ENCODE data around the gene SMG6.
"Not testable (repeated sequence)": the region's sequence is repeated elsewhere in the genome, so short reads cannot be mapped to it uniquely, and the experiment has no call there.

The SMG6 gene

DNA sequence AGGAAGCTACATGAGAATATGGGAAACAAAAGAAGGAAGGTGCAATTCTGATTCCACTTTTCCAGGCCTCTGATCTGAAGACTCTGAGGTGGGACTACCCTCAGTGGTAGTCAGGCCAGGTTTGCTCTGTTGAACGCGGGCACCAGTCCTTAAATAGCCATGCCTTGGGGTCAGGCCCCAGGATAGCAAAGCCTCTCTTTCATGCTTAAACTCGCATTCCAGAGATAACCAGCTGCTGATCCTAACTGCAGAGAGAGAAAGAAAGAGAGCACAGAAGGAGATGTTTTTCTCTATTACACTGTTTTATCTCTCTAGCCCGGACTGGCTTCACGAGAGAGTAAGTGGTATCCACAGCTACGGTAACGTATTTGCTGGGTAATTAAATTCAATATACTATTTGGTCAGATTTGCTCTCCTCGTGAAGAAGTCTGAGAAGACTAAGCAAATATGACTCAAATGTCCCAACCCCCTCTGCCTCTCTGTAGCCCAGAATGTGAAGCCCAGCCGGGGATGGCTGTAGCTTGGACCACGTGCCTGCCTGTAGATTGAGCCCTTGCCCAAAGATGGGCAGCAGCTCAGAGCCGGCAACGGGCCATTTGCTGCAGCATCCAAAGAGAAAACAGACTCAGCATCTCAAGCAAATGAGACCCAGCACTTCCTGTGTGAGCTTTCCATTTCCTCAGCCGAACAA, 122.2 kb downstream of the SMG6 start:
- in situ Hi-C loops (cut with HindIII; ENCODE audit: low sequenced_read_pairs): no loop called here

DNA sequence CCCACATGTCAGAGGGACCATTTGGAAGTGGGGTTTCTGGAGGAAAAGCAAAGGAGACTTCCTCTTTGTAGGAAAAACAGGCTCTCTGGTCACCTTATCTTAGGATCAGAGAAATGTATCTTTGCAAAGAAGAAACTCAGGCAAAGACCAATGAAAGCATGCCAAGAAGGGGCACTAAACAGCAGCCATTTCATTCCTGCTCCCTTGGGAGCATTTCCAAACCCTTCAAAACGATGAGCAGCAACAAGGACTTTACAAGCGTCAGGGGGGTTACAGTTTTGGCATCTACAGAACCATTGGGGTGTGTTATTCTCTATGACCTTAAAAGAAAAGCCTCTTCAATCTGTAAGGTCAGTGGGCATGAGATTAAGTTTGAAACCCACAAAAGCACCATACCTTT, 122.8 kb downstream of the SMG6 start:
- in situ Hi-C loops (cut with HindIII; ENCODE audit: low sequenced_read_pairs): no loop called here

DNA sequence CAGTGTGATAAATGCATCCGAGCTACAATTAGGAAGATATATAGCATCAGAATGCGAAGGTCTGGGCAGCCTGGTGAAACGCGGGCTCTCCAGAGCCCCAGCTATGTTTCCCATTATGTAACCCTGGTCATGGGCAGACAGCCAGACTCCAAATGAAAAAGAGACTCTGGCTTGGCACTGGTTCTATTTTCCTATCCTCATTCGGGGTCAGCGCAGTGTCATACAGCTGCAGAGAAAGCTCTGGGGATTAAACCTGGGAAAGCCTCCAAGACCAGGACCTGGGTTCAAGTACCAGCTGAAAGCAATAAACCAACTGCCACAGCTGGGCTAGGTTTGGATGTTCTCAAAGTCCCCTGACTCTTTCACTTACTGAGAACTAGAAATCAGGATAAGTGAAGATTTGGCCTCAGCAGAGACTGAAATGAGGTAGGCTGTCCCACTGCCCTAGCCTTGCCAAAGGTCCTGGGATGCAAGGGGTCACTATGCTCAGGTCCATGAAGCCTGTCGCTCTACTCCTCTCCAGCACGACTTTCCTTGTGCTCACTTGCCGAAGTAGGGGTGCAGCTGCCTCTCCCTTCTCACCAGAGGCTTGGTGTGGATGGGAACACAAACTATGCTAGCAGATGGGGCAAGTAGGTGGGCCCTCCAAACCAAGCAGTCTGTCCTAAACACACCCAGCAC, 123.8 kb downstream of the SMG6 start:
- in situ Hi-C loops (cut with HindIII; ENCODE audit: low sequenced_read_pairs): no loop called here

DNA sequence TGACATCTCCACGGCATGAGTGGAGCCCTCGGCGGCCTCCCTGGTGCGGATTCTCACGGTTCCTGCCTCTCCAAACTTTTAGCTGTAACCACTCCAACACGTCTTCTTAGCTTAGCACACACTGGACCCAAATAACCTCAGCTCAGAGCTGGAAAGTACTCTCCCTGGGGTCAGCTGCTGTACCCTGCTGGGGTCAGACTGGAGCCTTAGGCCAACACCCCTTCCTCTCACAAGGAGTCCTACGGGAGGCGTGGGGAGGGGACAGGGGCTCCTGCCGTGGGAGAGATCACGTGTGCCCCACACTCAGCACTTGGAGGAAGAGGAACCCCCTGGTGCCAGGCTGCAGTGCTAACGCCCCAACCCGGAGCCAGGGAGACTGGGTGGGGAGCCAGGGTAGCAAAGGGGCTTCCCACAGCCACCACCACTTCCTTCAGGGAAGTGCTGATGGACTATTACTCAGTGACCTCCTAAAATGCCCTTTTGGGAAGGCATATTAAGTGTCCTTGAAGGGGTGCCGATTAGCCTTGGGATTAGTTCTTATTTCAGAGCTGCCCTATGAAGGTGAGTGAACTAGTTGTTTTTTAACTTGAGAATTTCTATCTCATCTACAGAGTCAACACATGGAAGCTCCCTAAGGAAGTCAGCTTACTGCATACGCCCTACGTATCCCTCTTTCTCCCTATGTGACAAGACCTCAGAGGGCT, 124.6 kb downstream of the SMG6 start:
- in situ Hi-C loops (cut with HindIII; ENCODE audit: low sequenced_read_pairs): no loop called here

DNA sequence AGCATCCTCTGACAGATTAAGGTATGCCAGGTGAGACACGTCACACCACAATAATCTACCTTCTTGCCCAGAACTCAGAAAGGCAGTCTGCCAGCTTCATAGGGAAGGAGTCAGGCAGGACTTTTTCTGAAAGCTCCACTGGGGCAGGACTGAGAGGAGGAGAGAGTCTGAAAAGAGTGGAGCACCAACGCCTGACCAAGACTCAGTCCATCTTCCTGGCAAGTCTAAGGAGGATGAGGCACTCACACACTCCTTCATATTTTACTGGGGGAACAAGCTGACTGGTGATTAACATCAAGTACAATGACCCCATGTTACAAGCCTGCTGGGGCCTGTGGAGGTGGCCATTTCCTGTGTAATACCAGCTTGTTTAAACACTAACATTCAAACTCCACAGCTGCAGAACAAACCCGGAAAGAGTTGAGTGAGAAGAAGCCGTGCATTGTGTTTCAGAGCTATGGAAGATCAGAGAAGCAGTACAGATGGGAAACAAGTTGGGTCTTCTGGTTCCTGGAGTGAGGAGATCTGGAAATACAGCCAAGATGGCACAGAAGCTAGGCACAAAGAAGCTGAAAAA, 126.3 kb downstream of the SMG6 start:
- in situ Hi-C loops (cut with HindIII; ENCODE audit: low sequenced_read_pairs): no loop called here

DNA sequence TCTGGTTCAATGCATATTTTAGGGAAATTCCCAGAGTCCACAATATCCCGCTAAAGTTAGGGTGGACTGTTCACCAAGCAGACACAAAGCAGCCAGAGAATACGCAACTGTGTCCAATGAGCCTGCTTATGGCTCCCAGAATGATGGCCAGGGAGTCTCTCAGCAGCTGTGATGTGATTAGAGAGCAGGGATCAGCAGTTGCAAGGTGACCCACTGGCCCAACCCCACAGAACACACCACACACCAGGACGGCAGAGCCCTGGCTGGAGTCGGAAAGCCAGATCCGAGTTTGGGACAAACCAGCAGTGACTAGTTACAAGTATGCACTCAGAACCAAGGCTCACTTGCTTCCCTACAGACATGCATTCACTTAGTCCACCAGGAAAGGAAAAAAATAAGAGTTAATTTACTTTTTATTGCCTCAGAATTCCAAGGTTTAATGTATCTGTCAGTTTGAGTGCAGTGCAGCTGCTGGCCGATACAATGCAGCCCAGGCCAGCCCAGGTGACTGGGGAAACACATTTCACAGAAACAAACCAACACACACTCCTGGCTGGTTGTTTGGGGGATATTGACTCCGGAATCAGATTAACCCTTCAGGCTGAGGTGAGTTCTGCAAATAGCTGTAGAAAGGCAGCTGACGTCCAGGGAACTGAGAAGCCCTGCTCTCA, 127.0 kb downstream of the SMG6 start:
- in situ Hi-C loops (cut with HindIII; ENCODE audit: low sequenced_read_pairs): no loop called here

DNA sequence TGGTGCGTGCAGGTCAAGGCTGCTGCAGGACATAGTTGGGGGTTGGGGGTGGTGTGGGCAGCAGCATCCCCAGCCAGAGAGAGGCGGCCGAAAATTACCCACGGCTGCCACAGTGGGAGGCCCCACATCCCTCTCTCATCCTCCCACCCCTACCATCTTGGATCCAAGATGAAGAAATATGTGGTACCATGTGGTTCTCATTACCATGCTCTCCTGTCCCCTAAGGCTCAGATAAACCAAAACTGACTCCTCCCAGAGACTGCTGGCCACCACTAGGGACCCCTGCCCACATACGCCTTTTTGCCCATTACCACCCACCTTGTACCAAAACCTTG, 128.3 kb downstream of the SMG6 start:
- in situ Hi-C loops (cut with HindIII; ENCODE audit: low sequenced_read_pairs): no loop called here

DNA sequence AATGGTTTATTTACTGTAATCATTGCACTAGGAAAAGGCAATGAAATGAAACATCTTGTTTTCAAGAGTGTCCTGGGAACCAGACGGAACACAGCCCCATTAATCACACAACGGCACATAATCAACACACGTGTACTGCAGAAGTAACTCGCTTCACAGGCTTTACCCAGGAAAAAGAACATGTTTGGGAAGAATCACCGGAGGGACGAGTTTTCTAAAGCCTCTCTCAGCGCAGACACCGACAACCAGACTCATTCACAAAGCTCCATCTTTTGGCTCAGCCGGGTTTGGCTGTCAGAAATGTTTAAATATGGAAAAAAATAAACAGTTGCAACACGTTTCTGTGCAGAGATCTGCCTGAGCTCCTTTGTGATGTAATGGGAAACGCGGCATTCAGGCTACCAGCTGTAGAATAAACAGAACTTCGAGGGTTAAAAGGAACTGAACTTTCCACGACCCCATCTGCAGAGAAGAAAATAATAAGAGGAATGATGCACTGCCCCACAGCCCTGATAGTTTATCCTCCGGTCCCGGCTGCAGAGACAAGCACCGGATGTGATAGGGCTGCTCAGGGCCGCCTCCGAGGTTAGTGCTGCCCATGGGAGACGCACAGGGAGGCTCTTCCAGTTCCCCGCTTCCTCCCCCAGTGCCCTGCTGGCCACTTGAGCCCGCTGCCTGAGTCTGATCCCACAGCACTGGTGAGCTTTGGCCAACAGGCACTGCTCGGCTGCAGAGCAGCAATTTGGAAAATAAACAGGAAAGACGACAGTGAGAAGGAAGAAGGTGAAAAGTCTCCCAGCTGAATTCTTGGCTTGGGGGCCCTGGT, 128.9 kb downstream of the SMG6 start:
- in situ Hi-C loops (cut with HindIII; ENCODE audit: low sequenced_read_pairs): no loop called here

DNA sequence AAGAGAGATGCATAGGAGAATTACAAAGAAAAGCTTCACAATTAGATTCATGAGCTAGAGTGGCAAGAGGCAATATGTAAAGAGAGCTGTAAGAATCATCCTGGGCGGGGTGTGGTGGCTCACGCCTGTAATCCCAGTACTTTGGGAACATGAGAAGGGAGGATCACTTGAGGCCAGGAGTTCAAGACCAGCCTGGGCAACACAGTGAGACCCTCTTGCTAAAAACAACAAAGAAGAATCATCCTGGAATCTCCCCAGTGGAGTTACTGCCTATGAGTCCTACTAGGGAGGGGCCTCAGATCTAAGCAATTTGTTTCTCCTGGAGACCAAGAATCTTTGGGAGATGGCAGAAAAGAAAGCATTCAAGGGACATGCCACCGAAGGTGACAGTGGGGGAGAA, 129.6 kb downstream of the SMG6 start:
- in situ Hi-C loops (cut with HindIII; ENCODE audit: low sequenced_read_pairs): no loop called here

DNA sequence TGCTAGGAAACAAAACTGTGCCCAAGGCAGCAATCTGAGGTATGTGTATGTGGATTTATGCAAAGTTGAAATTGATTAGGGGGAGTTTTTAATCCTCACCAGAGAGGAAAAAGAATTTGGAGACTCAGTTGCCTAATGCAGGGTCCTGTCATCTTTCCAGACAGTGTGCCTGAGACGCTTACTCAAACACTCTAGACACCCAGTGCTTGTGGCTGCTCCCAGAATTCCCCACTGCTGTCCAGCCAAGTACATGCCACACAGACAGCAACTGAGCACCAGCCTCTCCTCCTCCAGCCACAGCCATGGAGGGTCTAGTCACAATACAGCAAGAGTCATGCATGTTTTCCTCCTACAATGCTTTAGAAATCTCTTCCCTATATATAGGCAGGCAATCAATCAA, 130.6 kb downstream of the SMG6 start:
- in situ Hi-C loops (cut with HindIII; ENCODE audit: low sequenced_read_pairs): no loop called here

DNA sequence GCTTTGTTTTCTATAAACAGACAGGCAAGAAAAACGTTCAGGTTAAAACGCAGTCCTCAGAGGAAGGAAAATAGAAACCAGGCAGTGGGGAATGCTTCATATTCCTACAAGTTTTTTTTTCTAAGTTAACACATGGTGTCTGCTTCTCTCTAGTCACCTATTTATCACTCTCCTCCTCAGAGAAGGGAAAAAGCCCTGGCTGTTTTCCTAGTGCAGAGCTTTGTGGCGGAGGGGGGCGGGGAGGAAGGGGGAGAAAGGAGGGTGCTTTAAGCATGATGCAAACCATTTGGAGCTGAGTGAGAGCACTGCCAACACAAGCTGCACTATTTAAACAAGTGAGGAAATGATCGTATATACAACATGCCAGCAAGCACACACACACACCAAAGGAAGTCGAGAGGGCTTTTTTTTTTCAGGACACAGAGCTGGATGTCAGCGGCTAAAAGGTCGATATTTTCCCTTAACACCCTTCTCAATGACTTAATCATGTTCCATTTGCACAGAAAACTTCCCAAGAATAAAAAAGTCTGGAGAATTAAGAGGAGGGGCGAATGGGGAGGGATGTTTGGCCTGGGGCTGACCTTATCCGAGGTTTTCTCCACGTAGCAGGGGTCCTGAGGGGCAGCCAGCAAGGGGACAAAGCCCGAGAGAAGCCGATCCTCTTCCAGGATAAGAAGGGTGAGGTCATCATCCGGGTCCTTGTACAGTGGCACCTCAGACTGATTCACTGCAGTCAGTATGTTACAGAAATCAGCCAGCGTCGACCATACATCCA, 131.3 kb downstream of the SMG6 start:
- in situ Hi-C loops (cut with HindIII; ENCODE audit: low sequenced_read_pairs): no loop called here

DNA sequence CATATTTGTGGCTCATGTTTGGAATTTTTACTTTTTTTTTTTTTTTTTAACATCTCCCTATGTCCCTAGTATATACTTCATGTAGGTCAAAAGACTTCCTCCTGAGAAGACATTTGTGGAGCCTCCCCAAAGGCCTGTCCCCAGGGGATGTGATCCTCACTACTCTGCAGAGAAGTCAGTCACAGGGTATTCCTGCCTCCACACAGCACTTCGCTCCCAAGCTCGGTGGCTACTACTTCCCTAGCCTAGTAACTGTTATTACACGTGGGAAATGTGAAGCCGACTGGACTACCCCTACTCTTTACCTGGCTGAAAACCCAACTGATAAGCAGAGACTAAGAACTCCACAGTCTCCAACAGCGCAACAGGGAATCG, 131.9 kb downstream of the SMG6 start:
- in situ Hi-C loops (cut with HindIII; ENCODE audit: low sequenced_read_pairs): no loop called here

DNA sequence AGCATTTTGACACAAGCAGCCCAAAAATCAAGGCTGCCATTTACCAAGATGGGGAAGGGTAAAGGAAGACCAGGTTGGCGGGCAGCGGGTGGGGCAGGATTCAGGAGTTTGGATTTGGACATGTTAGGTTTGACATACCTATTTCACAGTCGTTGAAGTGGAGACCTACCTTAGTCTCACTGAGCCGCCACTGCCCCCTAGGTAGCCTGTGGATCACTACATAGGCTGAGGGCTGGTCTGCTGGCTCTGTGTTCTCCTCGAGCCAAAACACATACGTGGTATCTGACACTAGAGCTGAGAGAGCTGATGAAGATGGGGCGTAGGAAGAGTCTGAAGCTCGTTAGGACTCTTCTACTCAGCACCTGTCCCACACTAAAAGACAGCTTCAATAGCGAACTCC, 133.6 kb downstream of the SMG6 start:
- in situ Hi-C loops (cut with HindIII; ENCODE audit: low sequenced_read_pairs): no loop called here

DNA sequence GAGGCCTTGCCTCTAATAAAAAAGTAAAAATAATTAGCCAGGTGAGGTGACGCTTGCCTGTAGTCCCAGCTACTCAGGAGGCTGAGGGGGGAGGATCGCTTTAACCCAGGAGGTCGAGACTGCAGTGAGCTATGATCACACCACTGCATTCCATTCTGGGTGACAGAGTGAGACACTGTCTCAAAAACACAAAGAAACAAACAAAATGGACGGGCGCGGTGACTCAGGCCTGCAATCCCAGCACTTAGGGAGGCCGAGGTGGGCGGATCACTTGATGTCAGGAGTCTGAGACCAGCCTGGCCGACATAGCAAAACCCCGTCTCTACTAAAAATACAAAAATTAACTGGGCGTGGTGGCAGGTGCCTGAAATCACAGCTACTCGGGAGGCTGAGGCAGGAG, 137.9 kb downstream of the SMG6 start:
- in situ Hi-C loops (cut with HindIII; ENCODE audit: low sequenced_read_pairs): not testable (repeated sequence)

DNA sequence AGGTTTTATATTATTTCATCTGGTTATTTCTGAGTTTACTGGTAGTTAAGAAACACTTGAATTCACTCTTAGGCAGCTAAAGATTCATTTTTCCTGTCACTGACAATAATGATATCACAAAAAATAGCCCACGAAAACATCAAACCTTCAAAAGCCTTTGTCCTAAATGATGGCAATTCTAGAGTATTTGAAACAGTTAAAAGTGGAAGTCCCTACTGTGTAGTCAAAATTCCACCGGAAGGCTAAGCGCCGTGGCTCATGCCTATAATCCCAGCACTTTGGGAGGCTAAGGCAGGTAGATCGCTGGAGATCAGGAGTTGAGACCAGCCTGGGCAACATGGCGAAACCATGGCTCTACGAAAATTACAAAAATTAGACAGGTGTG, 145.2 kb downstream of the SMG6 start:
- in situ Hi-C loops (cut with HindIII; ENCODE audit: low sequenced_read_pairs): no loop called here

DNA sequence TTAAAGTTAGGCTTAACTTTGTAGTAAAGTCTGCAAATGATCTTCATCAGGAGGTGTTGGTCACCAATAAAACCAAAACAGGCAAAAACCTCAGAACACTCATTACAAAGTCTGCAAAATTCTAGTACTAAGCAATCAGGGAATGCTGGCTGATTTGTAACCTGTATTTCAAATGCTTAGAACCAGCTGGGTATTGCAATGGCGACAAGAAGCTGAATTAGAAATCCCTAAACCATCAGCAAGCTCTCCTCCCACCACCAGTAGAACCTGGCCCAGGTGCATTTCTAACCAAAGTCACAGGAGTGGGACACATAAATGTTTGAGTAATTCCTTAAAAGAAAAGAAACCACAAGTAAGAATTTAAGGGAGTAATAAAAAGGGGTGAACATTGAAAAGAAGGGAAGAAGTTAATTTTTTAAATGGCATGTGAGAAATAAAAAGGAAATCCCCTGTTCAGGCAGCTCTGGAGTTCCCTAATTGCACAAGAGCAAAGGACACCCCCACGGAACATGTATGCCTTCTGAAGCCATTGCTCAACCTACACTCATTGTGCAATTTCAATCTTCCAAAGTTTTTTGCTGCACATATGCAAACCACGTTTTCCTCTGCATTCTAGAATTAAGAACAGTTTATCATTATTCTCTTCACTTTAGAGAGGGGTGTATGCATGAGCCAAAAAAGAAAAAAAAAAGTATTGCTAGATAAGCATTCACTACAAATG, 145.8 kb downstream of the SMG6 start:
- in situ Hi-C loops (cut with HindIII; ENCODE audit: low sequenced_read_pairs): no loop called here

DNA sequence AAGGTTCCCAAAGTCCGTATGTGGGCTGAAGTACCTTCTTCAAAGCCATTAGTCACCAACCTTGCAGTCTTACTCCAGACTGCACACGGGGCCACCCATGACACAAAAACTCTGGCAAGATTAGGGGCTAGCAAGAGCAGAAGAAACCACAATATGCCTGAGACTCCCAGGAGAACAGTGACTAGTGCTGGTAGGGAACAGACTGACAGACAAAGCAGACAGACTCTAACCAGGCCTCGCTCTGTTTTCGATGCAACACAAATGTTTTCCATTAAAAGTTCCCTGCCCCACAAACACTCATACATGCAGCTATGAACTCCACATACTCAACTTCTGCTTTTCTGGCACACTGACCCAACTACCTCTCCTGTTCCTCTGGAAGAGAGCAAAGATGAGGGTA, 146.5 kb downstream of the SMG6 start:
- in situ Hi-C loops (cut with HindIII; ENCODE audit: low sequenced_read_pairs): no loop called here

DNA sequence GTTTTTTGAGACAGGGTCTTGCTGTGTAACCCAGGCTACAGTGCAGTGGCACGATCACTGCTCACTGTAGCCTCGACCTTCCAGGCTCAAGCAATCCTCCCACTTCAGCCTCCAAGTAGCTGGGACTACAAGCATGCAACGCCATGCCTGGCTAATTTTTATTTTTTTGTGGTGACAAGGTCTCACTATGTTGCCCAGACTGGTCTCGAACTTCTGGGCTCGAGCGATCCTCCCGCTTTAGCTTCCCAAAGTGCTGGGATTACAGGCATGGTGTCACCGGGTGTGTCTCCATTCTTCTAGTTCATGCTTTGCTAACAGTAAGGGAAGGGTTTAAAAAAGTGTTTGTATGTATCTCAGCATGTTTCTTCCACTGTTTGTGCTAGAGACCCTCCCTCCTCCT, 146.9 kb downstream of the SMG6 start:
- in situ Hi-C loops (cut with HindIII; ENCODE audit: low sequenced_read_pairs): no loop called here

DNA sequence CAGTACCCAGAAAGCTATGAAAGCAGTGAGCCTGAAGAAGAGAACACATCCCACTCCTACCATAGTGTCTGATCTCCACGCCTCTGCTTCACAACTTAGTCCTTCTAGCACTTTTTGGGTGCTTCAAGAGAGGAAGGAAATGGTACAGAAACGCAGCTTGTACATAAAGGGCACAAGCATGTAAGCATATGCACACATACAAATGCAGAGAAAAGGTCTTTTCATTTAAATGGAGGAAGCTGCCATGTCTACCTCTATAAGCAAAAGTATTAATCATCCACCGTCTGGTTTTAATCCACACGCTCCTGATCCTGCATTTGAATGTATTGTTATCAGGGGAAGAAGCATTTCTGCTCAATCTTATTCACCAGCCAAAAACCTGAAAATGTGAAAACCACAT, 148.0 kb downstream of the SMG6 start:
- in situ Hi-C loops (cut with HindIII; ENCODE audit: low sequenced_read_pairs): no loop called here

Data from DLD1 (cell line).